HG03342 (cell line): ENCODE results near the gene AFF1.
"Not testable (repeated sequence)": the region's sequence is repeated elsewhere in the genome, so short reads cannot be mapped to it uniquely, and the experiment has no call there.

Experiments
- ATAC-seq: cut with Tn5 transposase; IDR thresholded peaks from one replicate; pipeline ENCODE4 v1.9.1; 2021; ENCODE audit warnings: mild to moderate bottlenecking, moderate library complexity; ENCODE audit not compliant: unreplicated experiment

The AFF1 gene

DNA sequence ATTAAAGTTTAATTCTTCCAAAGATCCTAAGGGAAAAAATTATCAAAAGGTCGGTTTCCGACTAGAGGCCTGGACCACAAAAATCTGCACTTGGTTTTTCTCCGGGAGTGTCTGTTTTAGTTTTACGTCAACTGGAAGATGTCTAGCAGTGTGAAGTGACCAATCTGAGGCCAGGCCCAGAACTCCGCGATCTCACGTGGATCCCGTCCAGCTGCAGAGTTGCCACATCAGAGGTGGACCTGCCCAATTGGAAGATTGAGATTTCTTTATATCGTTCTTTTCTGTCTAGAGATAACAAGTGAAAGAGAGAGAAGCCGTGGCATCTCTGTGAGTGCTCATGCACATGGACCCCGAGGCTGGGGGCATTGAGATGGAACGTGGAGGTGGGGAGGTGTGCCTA lies 115.8 kb downstream of the AFF1 start:
- no peak for ATAC-seq

GRCh38 chr4:87051121-87051713 lies 116.4 kb downstream of the AFF1 start:
- ATAC-seq = no peak

GRCh38 chr4:87052615-87053014 lies 117.8 kb downstream of the AFF1 start:
- ATAC-seq = no peak

DNA sequence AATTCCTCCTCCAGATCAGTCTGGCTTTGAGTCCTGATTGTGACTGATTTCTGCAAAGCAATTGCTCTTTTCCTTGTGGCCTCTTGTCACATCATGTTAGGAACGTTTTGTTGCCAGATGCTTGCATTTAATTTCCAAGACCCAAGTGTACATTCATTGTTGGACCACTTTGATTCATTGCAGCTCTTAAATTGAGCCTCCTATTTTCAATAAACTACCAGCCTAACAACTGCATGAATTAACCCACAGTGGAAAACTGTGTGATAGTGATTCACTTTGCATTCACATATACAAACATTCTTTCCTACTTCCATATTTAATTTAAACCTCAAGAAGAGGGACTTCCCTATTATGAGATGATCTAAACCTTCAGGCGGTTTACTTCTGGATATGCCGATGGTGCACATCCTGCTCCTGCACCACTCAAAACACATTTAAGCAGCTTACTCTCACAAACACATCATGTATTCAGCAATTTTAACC lies 118.4 kb downstream of the AFF1 start:
- ATAC-seq = no peak

DNA sequence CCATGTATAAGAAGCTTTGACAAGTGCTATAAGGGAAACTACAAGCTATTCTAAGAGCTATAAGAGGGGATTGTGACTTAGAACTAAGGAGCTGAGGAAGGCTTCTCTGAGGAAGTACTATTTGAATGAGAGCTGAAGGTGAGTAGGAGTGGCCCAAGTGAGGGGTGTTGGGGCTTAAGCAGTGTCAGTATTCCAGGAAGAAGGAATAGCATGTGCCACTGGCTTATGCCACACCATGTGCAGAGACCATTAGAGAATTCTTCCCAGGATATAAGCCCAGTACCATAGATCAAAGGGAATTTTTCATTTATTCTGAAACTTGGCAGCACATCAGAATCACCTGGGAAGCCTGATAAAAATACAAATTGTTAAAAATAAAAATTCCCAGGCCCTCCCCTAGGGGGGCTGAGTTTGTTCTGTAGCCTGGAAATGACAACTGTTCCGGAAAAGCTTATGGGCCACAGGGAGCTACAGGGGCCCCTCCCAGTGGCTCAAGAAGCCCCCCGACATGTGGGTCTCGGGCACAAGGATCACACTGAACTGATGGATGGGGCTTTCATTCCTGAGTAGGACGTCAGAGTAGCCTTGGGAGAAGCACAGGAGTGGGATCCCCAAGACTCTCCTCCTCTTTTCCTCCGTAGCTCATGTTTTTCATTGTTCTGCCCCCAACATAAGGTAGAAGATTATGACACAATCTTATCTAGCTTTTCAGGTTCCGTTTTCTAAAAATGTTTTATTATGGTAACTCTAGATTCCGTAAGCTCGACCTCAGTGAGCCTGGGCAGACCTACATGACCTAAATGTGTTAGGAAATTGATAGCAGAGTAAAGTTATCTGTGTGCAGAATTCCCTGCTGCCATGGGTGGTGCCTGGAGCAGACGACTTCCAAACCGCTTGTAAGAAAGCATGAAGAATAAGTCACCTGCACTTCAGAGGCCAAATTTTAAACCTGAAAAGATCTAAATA lies 119.3 kb downstream of the AFF1 start:
- ATAC-seq = no peak

DNA sequence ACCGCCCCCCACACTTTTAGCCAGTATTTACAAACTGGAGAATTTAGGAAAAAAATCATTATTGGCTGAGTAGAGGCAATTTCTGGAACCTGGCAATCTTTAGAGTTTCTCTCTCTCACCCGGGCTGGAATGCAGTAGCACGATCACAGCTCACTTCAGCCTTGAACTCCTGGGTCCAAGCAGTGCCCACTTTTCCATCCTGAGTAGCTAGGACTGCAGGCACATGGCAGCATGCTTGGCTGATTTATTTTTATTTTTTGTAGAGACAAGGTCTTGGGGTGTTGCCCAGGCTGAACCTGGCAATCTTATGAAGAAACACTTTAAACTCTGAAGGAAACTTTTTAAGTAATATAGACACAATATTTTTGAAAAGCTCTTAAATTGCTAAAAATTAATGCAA lies 120.1 kb downstream of the AFF1 start:
- ATAC-seq = no peak

DNA sequence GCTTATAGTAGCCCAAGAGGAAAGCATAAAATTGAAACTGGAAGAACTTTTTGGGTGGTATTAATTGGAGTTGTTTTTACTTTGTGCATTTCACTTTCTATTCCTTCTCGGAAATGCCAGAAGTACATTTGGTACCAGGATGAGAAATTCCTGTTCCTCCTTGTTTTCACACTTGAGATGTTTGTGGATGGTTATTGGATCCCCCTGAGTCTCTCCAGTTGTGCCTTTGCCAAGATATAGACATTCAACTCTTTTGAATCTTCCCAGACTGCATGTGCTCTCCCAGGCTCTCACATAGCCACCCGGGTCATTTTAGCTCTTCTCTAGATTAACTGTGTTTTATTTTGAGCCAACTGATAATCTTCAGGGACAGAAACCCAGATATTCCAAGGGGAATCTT lies 120.5 kb downstream of the AFF1 start:
- no peak for ATAC-seq

GRCh38 chr4:87056881-87057280 lies 122.1 kb downstream of the AFF1 start:
- no peak for ATAC-seq

GRCh38 chr4:87057835-87058355 lies 123.1 kb downstream of the AFF1 start:
- no peak for ATAC-seq

GRCh38 chr4:87058356-87059073 lies 123.7 kb downstream of the AFF1 start:
- no peak for ATAC-seq

DNA sequence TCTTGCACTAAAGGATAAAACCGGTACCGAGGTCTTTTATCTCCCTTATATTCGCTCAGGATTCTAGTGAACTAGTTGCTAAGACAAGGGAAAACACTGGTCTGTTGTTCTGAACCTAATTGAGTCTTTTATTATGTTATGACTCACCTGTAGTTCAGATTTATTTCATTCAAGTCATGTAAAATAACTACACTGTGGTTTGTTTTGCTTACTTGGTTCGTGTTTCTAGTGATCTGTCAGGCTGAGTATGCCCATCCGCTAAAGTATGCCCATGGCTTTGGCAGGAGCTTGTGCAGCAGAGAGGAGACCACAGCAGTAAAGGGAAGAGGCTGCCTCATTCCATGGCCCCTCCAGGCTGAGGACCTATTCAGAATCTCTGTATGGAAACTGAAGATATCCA lies 126.1 kb downstream of the AFF1 start:
- no peak for ATAC-seq

- no peak for ATAC-seq
These were observed 130.2 kb downstream of the AFF1 start for GRCh38 chr4:87065021-87065420.

DNA sequence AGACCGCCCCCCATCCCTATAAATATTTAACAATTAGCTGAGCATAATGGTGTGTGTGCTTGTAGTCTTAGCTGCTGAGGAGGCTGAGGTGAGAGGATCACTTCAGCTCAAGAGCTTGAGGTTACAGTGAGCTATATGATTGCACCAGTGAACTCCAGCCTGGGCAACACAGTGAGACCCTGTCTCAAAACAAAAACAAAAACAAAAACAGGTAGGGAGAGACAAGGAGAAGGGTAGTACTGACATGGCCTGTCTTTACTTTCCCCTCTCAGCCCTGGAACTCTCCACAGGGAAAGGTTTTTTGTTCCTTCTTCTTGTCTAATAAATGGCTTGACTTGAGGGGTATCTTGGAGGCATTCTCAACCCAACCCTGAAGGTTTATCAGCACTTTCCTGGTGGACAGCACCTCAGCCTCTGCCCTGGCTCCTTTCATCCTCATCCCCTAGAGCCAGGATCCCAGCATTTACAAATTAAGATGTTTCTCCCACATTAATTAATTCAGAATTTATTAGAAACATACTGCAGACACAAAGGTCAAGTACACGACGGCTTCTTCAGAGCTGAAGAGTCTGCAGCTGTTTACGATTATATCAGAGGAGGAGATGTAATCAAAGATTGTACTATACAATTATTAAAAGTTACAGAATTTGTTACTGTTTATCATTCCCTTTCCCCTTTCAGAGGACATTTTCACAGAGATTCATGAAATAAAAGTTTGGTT lies 131.8 kb downstream of the AFF1 start:
- no peak for ATAC-seq

GRCh38 chr4:87067124-87067885 lies 132.5 kb downstream of the AFF1 start:
- no peak for ATAC-seq

GRCh38 chr4:87068583-87069021 lies 133.8 kb downstream of the AFF1 start:
- no peak for ATAC-seq

GRCh38 chr4:87069037-87069742 lies 134.4 kb downstream of the AFF1 start:
- no peak for ATAC-seq

DNA sequence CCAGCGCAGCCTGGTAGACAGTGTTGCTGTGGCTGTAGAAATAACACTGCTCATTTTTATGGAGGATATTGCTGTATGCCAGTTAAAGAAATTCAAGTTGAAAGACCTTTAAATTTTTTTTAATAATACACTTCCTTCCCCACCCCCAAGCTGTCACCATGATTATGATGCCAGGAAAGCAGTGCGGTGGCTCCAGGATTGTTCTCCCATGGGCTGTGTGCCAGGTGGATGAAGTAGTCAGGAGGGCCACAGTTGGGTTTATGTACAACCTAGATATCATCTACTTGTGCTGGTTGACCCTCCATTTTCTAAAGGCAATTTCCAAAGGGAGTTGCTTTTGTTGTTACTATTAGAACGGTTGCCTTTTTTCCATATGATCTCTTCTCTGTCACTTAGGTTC lies 136.6 kb downstream of the AFF1 start:
- no peak for ATAC-seq

DNA sequence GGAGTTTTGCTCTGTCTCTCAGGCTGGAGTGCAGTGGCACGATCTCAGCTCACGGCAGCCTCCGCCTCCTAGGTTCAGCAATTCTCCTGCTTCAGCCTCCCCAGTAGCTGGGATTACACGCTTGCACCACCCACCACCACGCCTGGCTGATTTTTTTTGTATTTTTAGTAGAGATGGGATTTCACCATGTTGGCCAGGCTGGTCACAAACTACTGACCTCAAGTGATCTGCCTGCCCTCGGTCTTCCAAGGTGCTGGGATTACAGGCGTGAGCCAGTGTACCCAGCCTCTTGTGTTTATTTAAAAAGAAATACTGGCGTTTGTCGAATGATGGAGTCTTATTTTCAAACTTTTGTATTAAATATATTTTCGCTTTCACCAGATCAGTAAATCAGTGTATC lies 137.7 kb downstream of the AFF1 start:
- not testable (repeated sequence) for ATAC-seq
